ENCODE measurements around the gene VPS16. TPM values are rescaled to one million over a fixed set of nuclear protein-coding genes. Genes with fewer than 3 reads are reported as not detected.

VPS16 gene
- total and polyA plus RNA-seq, 2 of the 13 experiments (the other 11 are each of a cell fraction or from before 2014, with no cell fraction given): 34.2 to 35.4 TPM

GRCh38 chr20:2872459-2873009, 32.0 kb downstream of the VPS16 start (continued):
- peak; percentile 77; the same call in 1 of the 2 replicates for TF ChIP-seq NFAT5 (CRISPR knock-in tag; IDR thresholded peaks at IDR 0.05)
- TF ChIP-seq NCOA1 (CRISPR knock-in tag; IDR thresholded peaks at IDR 0.05): no peak
- TF ChIP-seq MYPOP (CRISPR knock-in tag; IDR thresholded peaks at IDR 0.05): peak; percentile 98
- no peak for TF ChIP-seq PLSCR1 (CRISPR knock-in tag; IDR thresholded peaks at IDR 0.05; ENCODE audit: borderline replicate concordance)
- no peak for TF ChIP-seq MLXIP (CRISPR knock-in tag; IDR thresholded peaks at IDR 0.05; ENCODE audit: borderline replicate concordance)
- 0 out of 2 replicates have a peak, but pooled peaks have one; percentile 13 for TF ChIP-seq ZSCAN30 (CRISPR knock-in tag; IDR thresholded peaks at IDR 0.05)
- TF ChIP-seq ZNF576 (CRISPR knock-in tag; IDR thresholded peaks at IDR 0.05): 0 out of 2 replicates have a peak, but pooled peaks have one; percentile 75
- TF ChIP-seq JDP2 (CRISPR knock-in tag; IDR thresholded peaks at IDR 0.05; ENCODE audit: borderline replicate concordance): 0 out of 2 replicates have a peak, but pooled peaks have one; percentile 63
- peak; percentile 89 for TF ChIP-seq REL (CRISPR knock-in tag; conservative IDR thresholded peaks at IDR 0.05)
- no peak for TF ChIP-seq ZNF260 (CRISPR knock-in tag; IDR thresholded peaks at IDR 0.05; ENCODE audit: borderline replicate concordance, low read depth)
- TF ChIP-seq ARHGAP35 (CRISPR knock-in tag; IDR thresholded peaks at IDR 0.05; ENCODE audit: borderline replicate concordance): peak; percentile 59
- no peak for TF ChIP-seq NR3C1 (CRISPR knock-in tag; IDR thresholded peaks at IDR 0.05)
- no peak for TF ChIP-seq ZNF550 (CRISPR knock-in tag; IDR thresholded peaks at IDR 0.05; ENCODE audit: borderline replicate concordance)
- no peak; the same call in 1 of the 2 replicates for TF ChIP-seq ZNF12 (CRISPR knock-in tag; IDR thresholded peaks at IDR 0.05)
- no peak for TF ChIP-seq DBP (CRISPR knock-in tag; IDR thresholded peaks at IDR 0.05; ENCODE audit: not compliant biosample characterization)

Measured in HepG2 (cell line).